Tibial nerve (tissue), 4 donors: ENCODE data around the gene ZBTB20. TPM values are rescaled to one million over a fixed set of nuclear protein-coding genes. Genes with fewer than 3 reads are reported as not detected.

Experiments used
- DNase-seq, 2 donors: peaks; one replicate each; pipeline ENCODE4 v3.0.0-alpha.2; 2019; ENCODE audit warnings: low spot score in 2 of 2
- H3K27ac ChIP-seq, 4 donors: fragments of 200-600 bp; sonication (generic) in 3 of 4; one replicate each; pipeline ENCODE4 v1.5.1; 2017 to 2019; ENCODE audit warnings: mild to moderate bottlenecking in 1 of 4
- H3K27me3 ChIP-seq, 2 donors: fragments of 200-600 bp; sonication (generic) in 1 of 2; one replicate each; pipeline versions ENCODE4 v1.5.1 to v1.6.0; 2017 to 2019
- H3K36me3 ChIP-seq, 3 donors: fragments of 200-600 bp; sonication (generic); one replicate each; pipeline ENCODE4 v1.5.1; 2018 to 2019
- H3K4me1 ChIP-seq, 4 donors: fragments of 200-600 bp; sonication (generic) in 3 of 4; one replicate each; pipeline ENCODE4 v1.5.1; 2017 to 2019
- H3K4me3 ChIP-seq, 4 donors: fragments of 200-600 bp; sonication (generic) in 3 of 4; one replicate each; pipeline ENCODE4 v1.5.1; 2017 to 2019; ENCODE audit warnings: mild to moderate bottlenecking in 1 of 4, moderate library complexity in 1 of 4
- H3K9me3 ChIP-seq, 4 donors: fragments of 200-600 bp; sonication (generic) in 3 of 4; one replicate each; pipeline ENCODE4 v1.5.1; 2017 to 2019
- EP300 ChIP-seq, 2 donors: sonication (generic); formaldehyde crosslinking; IDR thresholded peaks; one replicate each; pipeline ENCODE4 v1.6.1; 2017; ENCODE audit warnings: antibody characterized with exemption in 2 of 2, mild to moderate bottlenecking in 1 of 2
- POLR2A ChIP-seq, 2 donors: fragments of 450-650 bp; IDR thresholded peaks; one replicate each; pipeline ENCODE4 v1.6.1; 2017; ENCODE audit warnings: antibody characterized with exemption in 2 of 2, mild to moderate bottlenecking in 2 of 2, moderate library complexity in 2 of 2
- WGBS, 2 donors: methylation state at CpG; one replicate each; pipeline ENCODE4 v1.1.5; 2018; 5-methylcytosine and 5-hydroxymethylcytosine counted together
- total RNA-seq, 4 donors: library from RNA; depleted of rRNA; stranded (reverse); fragments of >200 nt; gene quantifications; one replicate each; pipeline ENCODE4 v1.1.0, GENCODE V29; 2016
- TF ChIP-seq, protein P1 (sequence below), 5 experiments: fragments of 200-600 bp in 3 of 5; fragments of 450-650 bp in 2 of 5; sonication (generic) in 3 of 5; IDR thresholded peaks; one replicate each; pipeline ENCODE4 v1.5.1; 2016 to 2019; ENCODE audit warnings: antibody characterized with exemption in 5 of 5, mild to moderate bottlenecking in 3 of 5, moderate library complexity in 2 of 5

Gene ZBTB20
- total RNA-seq, 4 donors from 2014 or later, result 63.3 to 127 (median 102) TPM

DNA sequence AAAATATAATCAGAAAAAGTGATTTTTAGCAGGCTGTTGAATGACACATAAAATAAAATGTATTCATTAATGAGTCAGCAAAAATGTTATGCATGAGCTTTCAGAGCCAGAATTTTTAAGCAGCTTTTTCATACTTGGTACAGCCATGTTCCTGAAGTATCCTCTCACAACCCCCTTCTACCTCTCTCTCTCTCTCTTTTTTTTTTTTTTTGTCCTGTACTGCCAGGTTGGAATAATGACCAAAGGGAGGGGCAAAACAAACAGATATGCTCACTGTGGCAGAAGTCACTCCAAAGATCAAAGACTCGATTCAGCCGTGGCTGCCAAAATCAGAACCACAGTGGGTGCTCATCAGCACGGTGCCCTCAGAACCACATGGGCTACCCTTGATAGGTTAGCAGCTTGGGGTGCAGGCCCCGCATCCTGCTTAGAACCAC is 383.0 kb downstream of the ZBTB20 start:
- H3K4me3 ChIP-seq, result no peak overlapping the region
- no peak for DNase-seq
- TF ChIP-seq EP300 (IDR thresholded peaks at IDR 0.05) (no peak), POLR2A (IDR thresholded peaks at IDR 0.05) (no peak)
- TF ChIP-seq, protein P1, sequence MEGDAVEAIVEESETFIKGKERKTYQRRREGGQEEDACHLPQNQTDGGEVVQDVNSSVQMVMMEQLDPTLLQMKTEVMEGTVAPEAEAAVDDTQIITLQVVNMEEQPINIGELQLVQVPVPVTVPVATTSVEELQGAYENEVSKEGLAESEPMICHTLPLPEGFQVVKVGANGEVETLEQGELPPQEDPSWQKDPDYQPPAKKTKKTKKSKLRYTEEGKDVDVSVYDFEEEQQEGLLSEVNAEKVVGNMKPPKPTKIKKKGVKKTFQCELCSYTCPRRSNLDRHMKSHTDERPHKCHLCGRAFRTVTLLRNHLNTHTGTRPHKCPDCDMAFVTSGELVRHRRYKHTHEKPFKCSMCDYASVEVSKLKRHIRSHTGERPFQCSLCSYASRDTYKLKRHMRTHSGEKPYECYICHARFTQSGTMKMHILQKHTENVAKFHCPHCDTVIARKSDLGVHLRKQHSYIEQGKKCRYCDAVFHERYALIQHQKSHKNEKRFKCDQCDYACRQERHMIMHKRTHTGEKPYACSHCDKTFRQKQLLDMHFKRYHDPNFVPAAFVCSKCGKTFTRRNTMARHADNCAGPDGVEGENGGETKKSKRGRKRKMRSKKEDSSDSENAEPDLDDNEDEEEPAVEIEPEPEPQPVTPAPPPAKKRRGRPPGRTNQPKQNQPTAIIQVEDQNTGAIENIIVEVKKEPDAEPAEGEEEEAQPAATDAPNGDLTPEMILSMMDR (IDR thresholded peaks at IDR 0.05), result no peak
- no peaks in the 10 kb centered on the region for H3K36me3 ChIP-seq
- no peaks in the 10 kb centered on the region for H3K9me3 ChIP-seq
- 60 to 66% methylated on average over 4 of the region's 4 CpGs for WGBS, 2 donors
- no peaks in the 10 kb centered on the region for H3K27me3 ChIP-seq
- H3K4me1 ChIP-seq, result peaks cover 0 to 27% (median 4%) of the 10 kb centered on the region in 4 donors
- H3K27ac ChIP-seq, result no peak overlapping the region

- Histone ChIP-seq H3K27me3 (no peaks in the 10 kb centered on the region), H3K27ac (no peak overlapping the region), H3K36me3 (no peaks in the 10 kb centered on the region), H3K4me3 (no peak overlapping the region), H3K4me1 (peaks cover 0 to 38% (median 4%) of the 10 kb centered on the region in 4 donors), H3K9me3 (no peaks in the 10 kb centered on the region)
- 45 to 58% methylated on average over 1 of the region's 1 CpG for WGBS, 2 donors
- DNase-seq, result no peak
- TF ChIP-seq EP300 (IDR thresholded peaks at IDR 0.05) (no peak), POLR2A (IDR thresholded peaks at IDR 0.05) (no peak)
- TF ChIP-seq, protein P1 (IDR thresholded peaks at IDR 0.05), result no peak
Measured at GRCh38 chr3:114762144-114762543, 384.9 kb downstream of the ZBTB20 start.

GRCh38 chr3:114760679-114761078 is 386.4 kb downstream of the ZBTB20 start:
- Histone ChIP-seq H3K4me3 (no peak overlapping the region), H3K4me1 (peaks cover 0 to 47% (median 4%) of the 10 kb centered on the region in 4 donors), H3K36me3 (no peaks in the 10 kb centered on the region), H3K27me3 (no peaks in the 10 kb centered on the region), H3K9me3 (no peaks in the 10 kb centered on the region), H3K27ac (no peak overlapping the region)
- TF ChIP-seq, protein P1 (IDR thresholded peaks at IDR 0.05), result no peak
- no peak for TF ChIP-seq EP300 (IDR thresholded peaks at IDR 0.05)
- TF ChIP-seq POLR2A (IDR thresholded peaks at IDR 0.05), result no peak
- no peak for DNase-seq

GRCh38 chr3:114758831-114759699 is 388.0 kb downstream of the ZBTB20 start:
- H3K27ac ChIP-seq, result peak overlapping the region; percentile 47 to 79 (median 68)
- TF ChIP-seq POLR2A (IDR thresholded peaks at IDR 0.05), result no peak
- TF ChIP-seq EP300 (IDR thresholded peaks at IDR 0.05), result peak in 1 of 2 donors; percentile 18
- H3K4me3 ChIP-seq, result peak overlapping the region; percentile 23 to 50 (median 34)
- 22 to 26% methylated on average over 8 of the region's 8 CpGs for WGBS, 2 donors
- DNase-seq, result peak in 1 of 2 donors; percentile 10
- H3K27me3 ChIP-seq, result no peaks in the 10 kb centered on the region
- no peaks in the 10 kb centered on the region for H3K36me3 ChIP-seq
- no peaks in the 10 kb centered on the region for H3K9me3 ChIP-seq
- H3K4me1 ChIP-seq, result peaks cover 0 to 42% (median 4%) of the 10 kb centered on the region in 4 donors

DNA sequence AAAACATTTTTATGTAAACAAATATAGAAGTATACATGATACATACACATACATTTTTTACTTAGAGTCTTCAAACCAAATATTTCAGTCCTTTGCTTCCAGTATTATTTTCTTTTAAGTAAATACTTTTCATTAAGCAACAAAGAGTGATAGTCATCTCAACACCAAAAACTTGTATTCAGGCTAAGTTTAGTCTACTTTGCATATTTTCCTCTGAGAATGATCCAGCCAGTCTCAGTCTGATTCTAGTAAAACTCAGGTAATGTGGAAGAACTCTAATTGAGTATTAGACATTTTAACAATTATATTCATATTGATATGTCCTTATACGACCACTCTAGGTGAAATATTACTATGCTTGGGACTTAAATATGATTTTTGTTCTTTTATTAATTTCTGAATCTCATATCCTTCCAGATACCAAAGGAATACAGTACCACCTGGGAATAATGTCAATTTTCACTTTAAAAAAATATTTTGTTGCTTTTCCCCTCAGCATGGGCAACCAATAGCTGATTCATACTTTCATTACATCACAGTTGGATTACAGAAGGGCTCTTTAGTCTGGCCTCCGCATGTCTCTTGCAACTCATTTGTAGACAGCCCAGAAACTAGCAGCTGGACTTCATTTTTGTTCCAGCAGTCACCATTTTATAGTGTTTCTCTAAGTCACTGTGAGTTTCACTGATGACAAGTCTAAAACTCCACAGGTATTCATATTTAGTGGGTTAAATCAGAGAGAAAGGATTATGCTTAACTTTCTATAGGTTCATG is 390.4 kb downstream of the ZBTB20 start:
- TF ChIP-seq EP300 (IDR thresholded peaks at IDR 0.05), result peak in 1 of 2 donors; percentile 52
- no peak for TF ChIP-seq POLR2A (IDR thresholded peaks at IDR 0.05)
- Histone ChIP-seq H3K27me3 (no peaks in the 10 kb centered on the region), H3K4me1 (peaks cover 0 to 37% (median 4%) of the 10 kb centered on the region in 4 donors), H3K36me3 (no peaks in the 10 kb centered on the region), H3K9me3 (no peaks in the 10 kb centered on the region), H3K27ac (peak overlapping the region in 2 of 4 donors; percentile 62 to 79), H3K4me3 (peak overlapping the region in 1 of 4 donors; percentile 50)
- 58 to 68% methylated on average over 2 of the region's 2 CpGs for WGBS, 2 donors
- peak in 1 of 2 donors; percentile 15 for DNase-seq
